GM10248 (cell line): ENCODE results near the gene DNMT3B.

ENCODE experiments used
- CTCF ChIA-PET: fragments of 300-600 bp; sonication (Branson Sonifier 250); formaldehyde crosslinking; extraction: SDS; loops from one replicate; lab custom pipeline; 2021; ENCODE audit warnings: antibody characterized with exemption; lab: Yijun Ruan, JAX
- POLR2A ChIA-PET: fragments of 350-650 bp; sonication (Branson Sonifier 250); formaldehyde crosslinking; extraction: SDS; loops from one replicate; lab custom pipeline; 2020; ENCODE audit warnings: antibody characterized with exemption; lab: Yijun Ruan, JAX
- DNase-seq: peaks from one replicate; pipeline ENCODE4 v3.0.0; 2012; ENCODE audit errors: extremely low spot score
- CTCF ChIP-seq: IDR thresholded peaks from 2 replicates; pipeline ENCODE4 v1.5.1; 2012; ENCODE audit warnings: mild to moderate bottlenecking, low read depth; ENCODE audit errors: extremely low read depth, missing control alignments, control extremely low read depth

DNMT3B gene

DNA sequence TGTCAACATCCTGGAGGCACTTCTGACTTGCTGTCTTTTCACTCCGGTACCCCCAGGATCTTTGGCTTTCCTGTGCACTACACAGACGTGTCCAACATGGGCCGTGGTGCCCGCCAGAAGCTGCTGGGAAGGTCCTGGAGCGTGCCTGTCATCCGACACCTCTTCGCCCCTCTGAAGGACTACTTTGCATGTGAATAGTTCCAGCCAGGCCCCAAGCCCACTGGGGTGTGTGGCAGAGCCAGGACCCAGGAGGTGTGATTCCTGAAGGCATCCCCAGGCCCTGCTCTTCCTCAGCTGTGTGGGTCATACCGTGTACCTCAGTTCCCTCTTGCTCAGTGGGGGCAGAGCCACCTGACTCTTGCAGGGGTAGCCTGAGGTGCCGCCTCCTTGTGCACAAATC lies 45.5 kb downstream of the DNMT3B start:
- ChIA-PET POLR2A (no interaction called here), CTCF (interaction anchor here (1.4 to 2.2 kb wide), 2 partner anchors 12 to 15 kb away, joined by 3 to 8 read pairs; partner anchors contain the start of gene MAPRE1)
- DNase-seq = no peak
- no peak for TF ChIP-seq CTCF

GRCh38 chr20:32808438-32808837 lies 46.3 kb downstream of the DNMT3B start:
- no peak for TF ChIP-seq CTCF
- DNase-seq = no peak
- CTCF ChIA-PET = interaction anchor here (1.1 to 2.2 kb wide), 3 partner anchors 11 to 30 kb away, joined by 3 to 8 read pairs (median 6); partner anchors contain the start of gene MAPRE1
- POLR2A ChIA-PET = no interaction called here

DNA sequence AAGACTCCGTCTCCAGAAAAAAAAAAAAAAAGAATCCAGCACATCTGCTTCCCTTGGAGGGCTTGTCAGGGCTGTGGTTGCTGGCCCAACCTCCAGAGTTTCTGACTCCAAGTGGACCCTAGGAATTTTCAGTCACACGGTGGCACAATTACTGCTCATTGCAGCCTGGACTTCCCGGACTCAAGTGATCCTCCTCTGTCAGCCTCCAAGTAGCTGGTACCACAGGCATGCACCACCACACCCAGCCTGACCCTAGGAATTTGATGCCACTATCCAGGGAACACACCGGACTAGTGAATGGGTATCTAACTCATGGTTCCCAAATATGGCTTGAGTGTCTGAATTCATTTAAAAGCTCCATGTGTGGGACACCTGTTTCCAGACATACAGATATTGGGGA lies 47.7 kb downstream of the DNMT3B start:
- POLR2A ChIA-PET = no interaction called here
- DNase-seq = no peak
- TF ChIP-seq CTCF = no peak
- CTCF ChIA-PET = interaction anchor here (2.1 to 2.2 kb wide), 2 partner anchors 18 to 20 kb away, joined by 8 to 9 read pairs; no protein-coding TSS in a partner anchor

- CTCF ChIA-PET = interaction anchor here (0.7 to 2.1 kb wide), 4 partner anchors 15 to 137 kb away, joined by 3 to 9 read pairs (median 4); partner anchors contain the start of gene C20orf203
Measured at GRCh38 chr20:32810941-32811340, 48.8 kb downstream of the DNMT3B start.

DNA sequence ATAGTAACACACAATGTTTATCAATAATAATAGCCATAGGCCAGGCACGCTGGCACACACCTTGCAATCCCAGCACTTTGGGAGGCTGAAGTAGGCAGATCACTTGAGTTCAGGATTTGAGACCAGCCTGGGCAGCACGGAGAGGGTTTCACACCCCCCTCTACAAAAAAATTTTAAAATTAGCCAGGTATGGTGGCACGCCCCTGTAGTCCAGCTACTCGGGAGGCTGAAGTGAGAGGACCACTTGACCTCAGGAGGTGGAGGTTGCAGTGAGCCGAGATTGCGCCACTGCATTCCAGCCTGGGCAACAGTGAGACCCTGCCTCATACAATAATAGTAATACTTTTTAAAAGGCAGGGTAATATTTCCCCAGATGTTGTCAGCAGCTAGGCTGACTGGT lies 49.7 kb downstream of the DNMT3B start:
- POLR2A ChIA-PET = no interaction called here
- no peak for TF ChIP-seq CTCF
- no peak for DNase-seq
- CTCF ChIA-PET = interaction anchor here (1.3 to 2.2 kb wide), 3 partner anchors 16 to 34 kb away, joined by 3 to 7 read pairs (median 4); no protein-coding TSS in a partner anchor

More at GRCh38 chr20:32810941-32811340, 48.8 kb downstream of the DNMT3B start:
- POLR2A ChIA-PET = no interaction called here
- no peak for DNase-seq
- no peak for TF ChIP-seq CTCF

- POLR2A ChIA-PET = interaction anchor here (0.6 to 1.6 kb wide), 4 partner anchors 10 to 986 kb away, joined by 4 to 5 read pairs (median 4); no protein-coding TSS in a partner anchor
- no peak for TF ChIP-seq CTCF
- DNase-seq = peak; percentile 82
- CTCF ChIA-PET = interaction anchor here (0.8 to 2.2 kb wide), 6 partner anchors 10 to 42 kb away, joined by 3 to 7 read pairs (median 4); no protein-coding TSS in a partner anchor
Measured at GRCh38 chr20:32819992-32820697, 58.0 kb downstream of the DNMT3B start.
